Measurements from ENCODE around the gene TPPP. TPM values are rescaled to one million over a fixed set of nuclear protein-coding genes. Genes with fewer than 3 reads are reported as not detected.

Gene TPPP
- total RNA-seq, 3 donors from 2014 or later (not counting 1 experiment from before 2014, with no cell fraction given), result 0.24 to 1.3 (median 1.2) TPM

GRCh38 chr5:627840-628239, 65.3 kb downstream of the TPPP start:
- no peak for DNase-seq
- intact Hi-C loops (cut with micrococcal nuclease), result no loop called here
- H3K4me3 Mint-ChIP-seq, result no peak overlapping the region
- no peak for ATAC-seq
- H3K27ac Mint-ChIP-seq, result no peak overlapping the region
- H3K9me3 Mint-ChIP-seq, result no peaks in the 10 kb centered on the region
- no peak overlapping the region for H3K4me3 ChIP-seq (ENCODE audit: low read length)
- no peaks in the 10 kb centered on the region for H3K36me3 Mint-ChIP-seq
- H3K27me3 Mint-ChIP-seq (ENCODE audit: low read depth in 2 of 2), result no peaks in the 10 kb centered on the region
- no peaks in the 10 kb centered on the region for H3K27me3 ChIP-seq (ENCODE audit: control insufficient read depth, insufficient read depth, low read length)
- no peak overlapping the region for H3K27ac ChIP-seq (ENCODE audit: low read length)
- H3K4me1 Mint-ChIP-seq, result no peaks in the 10 kb centered on the region
- H3K36me3 ChIP-seq (ENCODE audit: control insufficient read depth, insufficient read depth, low read length), result no peaks in the 10 kb centered on the region
- TF ChIP-seq CTCF (IDR thresholded peaks at IDR 0.05), result no peak
- no peaks in the 10 kb centered on the region for H3K9me3 ChIP-seq (ENCODE audit: control insufficient read depth, insufficient read depth, low read length)
- H3K4me1 ChIP-seq (ENCODE audit: control insufficient read depth, insufficient read depth, low read length), result no peaks in the 10 kb centered on the region
- 89% methylated on average over 24 of the region's 24 CpGs for WGBS (ENCODE audit: insufficient coverage)

- no peaks in the 10 kb centered on the region for H3K9me3 Mint-ChIP-seq
- no peaks in the 10 kb centered on the region for H3K36me3 ChIP-seq (ENCODE audit: control insufficient read depth, insufficient read depth, low read length)
- H3K36me3 Mint-ChIP-seq, result no peaks in the 10 kb centered on the region
- H3K27ac Mint-ChIP-seq, result no peak overlapping the region
- no peak for DNase-seq
- WGBS (ENCODE audit: insufficient coverage), result 93% methylated on average over 3 of the region's 3 CpGs
- no peak overlapping the region for H3K4me3 ChIP-seq (ENCODE audit: low read length)
- H3K4me3 Mint-ChIP-seq, result no peak overlapping the region
- TF ChIP-seq CTCF (IDR thresholded peaks at IDR 0.05), result no peak
- no peaks in the 10 kb centered on the region for H3K27me3 Mint-ChIP-seq (ENCODE audit: low read depth in 2 of 2)
- no peak overlapping the region for H3K27ac ChIP-seq (ENCODE audit: low read length)
- H3K4me1 ChIP-seq (ENCODE audit: control insufficient read depth, insufficient read depth, low read length), result no peaks in the 10 kb centered on the region
- no peaks in the 10 kb centered on the region for H3K4me1 Mint-ChIP-seq
- no peaks in the 10 kb centered on the region for H3K9me3 ChIP-seq (ENCODE audit: control insufficient read depth, insufficient read depth, low read length)
- no peaks in the 10 kb centered on the region for H3K27me3 ChIP-seq (ENCODE audit: control insufficient read depth, insufficient read depth, low read length)
- no peak for ATAC-seq
- intact Hi-C loops (cut with micrococcal nuclease), result no loop called here
Observed at GRCh38 chr5:626850-627249, 66.3 kb downstream of the TPPP start.

GRCh38 chr5:625516-625915, 67.6 kb downstream of the TPPP start:
- Histone ChIP-seq H3K4me1 (ENCODE audit: control insufficient read depth, insufficient read depth, low read length) (no peaks in the 10 kb centered on the region), H3K36me3 (ENCODE audit: control insufficient read depth, insufficient read depth, low read length) (peaks cover 2% of the 10 kb centered on the region), H3K27me3 (ENCODE audit: control insufficient read depth, insufficient read depth, low read length) (no peaks in the 10 kb centered on the region), H3K4me3 (ENCODE audit: low read length) (no peak overlapping the region), H3K9me3 (ENCODE audit: control insufficient read depth, insufficient read depth, low read length) (no peaks in the 10 kb centered on the region), H3K27ac (ENCODE audit: low read length) (no peak overlapping the region)
- intact Hi-C loops (cut with micrococcal nuclease), result no loop called here
- Mint-ChIP-seq H3K36me3 (no peaks in the 10 kb centered on the region), H3K9me3 (no peaks in the 10 kb centered on the region), H3K4me3 (no peak overlapping the region), H3K27ac (no peak overlapping the region), H3K27me3 (ENCODE audit: low read depth in 2 of 2) (no peaks in the 10 kb centered on the region), H3K4me1 (no peaks in the 10 kb centered on the region)
- no peak for DNase-seq
- 97% methylated on average over 16 of the region's 16 CpGs for WGBS (ENCODE audit: insufficient coverage)
- no peak for ATAC-seq
- no peak for TF ChIP-seq CTCF (IDR thresholded peaks at IDR 0.05)

GRCh38 chr5:624951-625230, 68.3 kb downstream of the TPPP start:
- 95% methylated on average over 13 of the region's 13 CpGs for WGBS (ENCODE audit: insufficient coverage)
- H3K27ac Mint-ChIP-seq, result no peak overlapping the region
- H3K27ac ChIP-seq (ENCODE audit: low read length), result no peak overlapping the region
- H3K27me3 Mint-ChIP-seq (ENCODE audit: low read depth in 2 of 2), result no peaks in the 10 kb centered on the region
- no peaks in the 10 kb centered on the region for H3K36me3 Mint-ChIP-seq
- peaks cover 8% of the 10 kb centered on the region for H3K36me3 ChIP-seq (ENCODE audit: control insufficient read depth, insufficient read depth, low read length)
- no peaks in the 10 kb centered on the region for H3K27me3 ChIP-seq (ENCODE audit: control insufficient read depth, insufficient read depth, low read length)
- no peaks in the 10 kb centered on the region for H3K4me1 ChIP-seq (ENCODE audit: control insufficient read depth, insufficient read depth, low read length)
- no peak overlapping the region for H3K4me3 Mint-ChIP-seq
- intact Hi-C loops (cut with micrococcal nuclease), result no loop called here
- DNase-seq, result no peak
- H3K9me3 ChIP-seq (ENCODE audit: control insufficient read depth, insufficient read depth, low read length), result no peaks in the 10 kb centered on the region
- TF ChIP-seq CTCF (IDR thresholded peaks at IDR 0.05), result no peak
- no peak for ATAC-seq
- no peaks in the 10 kb centered on the region for H3K4me1 Mint-ChIP-seq
- no peaks in the 10 kb centered on the region for H3K9me3 Mint-ChIP-seq
- H3K4me3 ChIP-seq (ENCODE audit: low read length), result no peak overlapping the region
